Stimulated activated CD4-positive, alpha-beta T cell treated with anti-CD3 and anti-CD28 coated beads, Interleukin-15, amount 100 ng/mL, for 1 hour (primary cell): Measurements from ENCODE around the gene CD3D.
"Not testable (repeated sequence)": the region's sequence is repeated elsewhere in the genome, so short reads cannot be mapped to it uniquely, and the experiment has no call there.

ENCODE experiments used
- DNase-seq, 2 donors: peaks; one replicate each; pipeline ENCODE4 v3.0.0-alpha.2; 2020; ENCODE audit warnings: low read depth in 1 of 2, low spot score in 1 of 2

CD3D gene

DNA sequence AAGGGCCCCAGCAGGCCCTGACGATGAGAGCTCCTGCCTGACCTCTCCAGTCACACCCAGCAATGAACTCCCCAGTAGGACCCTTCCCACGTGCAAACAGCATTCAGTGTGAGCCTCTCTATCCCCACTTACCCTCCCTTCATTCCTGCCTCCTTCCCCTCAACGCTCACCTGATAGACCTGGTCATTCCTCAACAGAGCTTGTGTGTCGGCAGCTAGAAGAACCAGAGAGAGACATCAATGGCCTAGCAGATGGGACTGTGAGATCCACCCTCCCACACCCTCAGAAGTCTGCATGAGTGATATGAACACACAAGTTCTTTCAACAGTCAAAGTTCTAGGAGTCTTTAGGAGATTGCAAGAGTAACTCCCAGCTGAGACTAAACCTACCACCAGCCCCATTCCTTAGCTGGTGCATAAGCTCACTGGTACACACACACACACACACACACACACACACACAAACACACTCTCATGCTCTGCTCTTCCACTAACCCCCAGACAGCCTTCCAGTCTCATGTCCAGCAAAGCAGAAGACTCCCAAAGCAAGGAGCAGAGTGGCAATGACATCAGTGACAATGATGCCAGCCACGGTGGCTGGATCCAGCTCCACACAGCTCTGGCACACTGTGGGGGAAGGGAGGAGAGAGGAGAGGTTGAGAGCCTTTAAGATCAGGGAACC is 3.1 kb downstream of the CD3D start:
- no peak for DNase-seq

DNA sequence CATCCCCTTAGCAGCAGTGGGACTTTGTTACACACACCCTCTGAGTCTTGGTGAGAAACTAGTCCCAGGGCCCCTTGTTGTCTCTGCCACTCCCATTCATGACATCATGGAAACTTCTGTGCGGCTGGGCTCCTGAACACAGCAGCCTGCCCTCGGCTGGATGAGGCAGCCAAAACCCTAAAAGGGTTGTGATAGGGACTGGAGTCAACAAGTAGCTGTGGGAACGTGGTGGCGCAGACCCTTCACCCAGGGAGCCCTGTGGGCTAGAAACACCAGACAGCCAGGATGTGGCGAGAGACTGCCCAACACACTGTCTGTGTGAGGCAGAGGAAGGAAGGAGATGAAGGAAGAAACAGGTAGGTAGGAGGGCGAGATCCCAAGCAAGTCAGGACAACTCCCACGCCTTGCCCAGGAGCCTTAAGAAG is 3.9 kb downstream of the CD3D start:
- DNase-seq, result peak; percentile 55 to 76

DNA sequence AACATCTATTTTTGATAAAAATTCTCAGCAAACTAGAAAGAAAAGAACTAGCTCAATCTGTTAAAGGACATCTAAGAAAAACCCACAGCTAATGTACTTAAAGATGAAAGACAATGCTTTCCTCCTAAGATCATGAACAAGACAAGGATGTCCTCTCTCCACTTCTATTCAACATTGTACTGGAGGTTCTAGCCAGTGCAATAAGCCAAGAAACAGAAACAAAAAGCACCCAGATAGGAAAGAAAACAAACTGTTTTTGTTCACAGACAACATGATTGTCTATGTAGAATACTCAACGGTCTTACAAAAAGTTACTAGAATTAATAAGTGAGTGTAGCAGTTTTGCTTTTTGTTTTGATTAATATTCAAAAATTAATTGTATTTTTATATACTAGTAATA is 7.8 kb downstream of the CD3D start:
- no peak for DNase-seq

DNA sequence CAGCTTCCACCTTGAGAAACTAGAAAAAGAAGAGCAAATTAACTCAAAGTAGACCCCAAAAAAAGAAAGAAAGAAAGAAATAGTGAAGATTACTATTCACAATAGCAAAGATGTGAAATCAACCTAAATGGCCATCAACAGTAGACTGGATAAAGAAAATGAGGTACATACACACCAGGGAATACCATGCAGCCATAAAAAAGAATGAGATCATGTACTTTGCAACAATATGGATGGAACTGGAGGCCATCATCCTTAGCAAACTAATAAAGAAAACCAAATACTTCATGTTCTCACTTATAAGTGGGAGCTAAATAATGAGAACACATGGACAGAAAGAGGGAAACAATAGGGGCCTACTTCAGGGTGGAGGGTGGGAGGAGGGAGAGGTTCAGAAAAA is 13.8 kb downstream of the CD3D start:
- no peak for DNase-seq

DNA sequence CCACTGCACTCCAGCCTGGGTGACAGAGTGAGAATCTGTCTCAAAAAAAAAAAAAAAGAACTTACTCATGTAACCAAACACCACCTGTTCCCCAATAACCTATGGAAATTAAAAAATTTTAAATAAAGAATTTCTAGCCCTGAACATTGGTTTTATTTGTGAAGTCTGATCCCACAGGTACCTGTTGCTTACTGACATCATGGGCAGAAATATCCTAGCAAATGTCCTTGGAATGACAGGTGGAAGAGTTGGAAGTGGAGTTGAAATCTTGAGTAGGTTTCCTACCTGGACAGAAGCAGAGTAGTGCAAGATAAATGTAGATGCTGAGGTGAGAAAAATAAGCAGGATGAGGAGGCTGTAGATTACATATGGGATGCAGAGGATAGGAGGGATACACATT is 17.2 kb downstream of the CD3D start:
- DNase-seq, result no peak

DNA sequence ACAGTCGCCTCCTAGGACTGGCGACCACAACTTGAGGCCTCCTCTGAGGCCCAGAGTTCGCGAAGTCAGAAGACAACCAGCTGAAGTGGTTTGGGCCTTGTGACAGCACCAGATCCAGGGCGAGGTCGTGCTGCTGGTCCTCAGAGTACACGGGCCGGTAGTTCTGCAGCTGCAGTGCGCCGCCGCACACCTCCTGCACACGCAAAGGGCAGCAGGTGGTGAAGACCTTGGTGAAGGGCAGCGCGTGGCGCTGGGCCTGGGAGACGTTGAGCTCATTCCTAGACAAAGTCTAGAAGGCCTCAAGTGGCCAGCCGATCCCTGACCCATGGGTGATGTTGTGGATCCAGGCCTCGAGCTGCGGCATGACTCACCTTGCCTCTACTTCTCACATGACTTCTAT is 19.8 kb downstream of the CD3D start:
- no peak for DNase-seq

DNA sequence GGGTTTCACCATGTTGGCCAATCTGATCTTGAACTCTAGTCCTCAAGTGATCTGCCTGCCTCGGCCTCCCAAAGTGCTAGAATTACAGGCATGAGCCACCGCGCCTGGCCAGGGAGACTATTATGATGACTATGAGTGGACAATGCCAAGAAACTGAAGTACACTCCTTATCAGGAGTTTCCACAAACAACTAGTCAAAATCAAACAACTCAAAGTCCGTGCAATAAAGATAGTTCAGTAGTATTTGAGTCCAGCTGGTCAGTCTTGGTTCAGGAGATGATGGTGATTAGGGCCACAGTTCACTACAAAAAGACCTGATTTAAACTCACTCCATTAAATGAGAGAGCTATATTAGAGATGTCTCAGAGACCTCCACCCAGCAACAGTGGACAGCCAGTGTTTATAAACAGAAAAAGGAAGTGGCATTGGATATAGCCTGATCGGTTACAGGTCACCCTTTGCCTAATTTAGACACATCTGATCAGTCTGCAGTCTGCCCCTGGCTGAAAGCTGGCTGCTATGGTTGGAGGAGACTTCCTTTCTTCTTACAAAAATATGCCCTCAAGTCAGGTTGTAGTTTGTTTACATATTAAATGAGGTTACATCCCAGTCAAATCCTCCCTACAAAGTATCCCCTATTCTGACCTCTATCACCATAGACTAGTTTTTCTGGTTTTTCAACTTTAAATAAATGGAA is 21.0 kb downstream of the CD3D start:
- DNase-seq, result no peak

DNA sequence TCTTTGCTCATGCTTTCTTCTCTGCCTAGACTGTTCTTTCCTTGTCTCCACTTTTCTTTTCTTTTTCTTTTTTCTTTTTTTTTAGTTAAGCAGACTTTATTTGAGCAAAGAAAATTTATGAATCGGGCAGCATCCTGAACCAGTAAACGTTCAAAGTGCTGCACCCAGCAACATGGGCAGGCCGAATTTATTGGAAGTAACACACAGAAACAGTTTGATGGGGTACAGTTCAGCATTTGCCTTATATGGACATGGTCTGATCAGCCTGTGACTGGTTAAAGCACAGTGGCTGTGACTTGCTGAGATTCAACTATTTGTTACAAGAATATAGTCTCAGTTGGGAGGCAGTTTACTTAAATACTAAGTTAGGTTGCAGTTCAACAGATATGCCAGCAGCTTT is 22.0 kb downstream of the CD3D start:
- no peak for DNase-seq

DNA sequence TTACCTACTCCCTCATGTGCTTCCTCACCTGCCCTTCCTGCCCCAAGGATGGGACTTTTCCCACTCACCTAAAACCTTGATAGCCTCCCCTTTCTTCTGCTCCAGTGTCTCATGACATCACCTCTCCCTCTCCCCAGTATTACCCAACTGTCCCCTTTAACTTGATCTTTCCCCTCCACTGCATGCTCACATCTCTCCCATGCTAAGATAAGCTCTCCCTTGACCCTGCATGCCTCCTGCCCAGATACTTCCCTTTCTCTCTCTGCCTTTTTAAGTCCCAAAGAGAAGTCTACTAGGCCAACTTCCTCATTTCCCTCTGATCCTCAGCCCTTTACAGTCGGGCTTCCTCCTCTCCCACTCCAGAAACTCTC is 23.2 kb downstream of the CD3D start:
- no peak for DNase-seq

DNA sequence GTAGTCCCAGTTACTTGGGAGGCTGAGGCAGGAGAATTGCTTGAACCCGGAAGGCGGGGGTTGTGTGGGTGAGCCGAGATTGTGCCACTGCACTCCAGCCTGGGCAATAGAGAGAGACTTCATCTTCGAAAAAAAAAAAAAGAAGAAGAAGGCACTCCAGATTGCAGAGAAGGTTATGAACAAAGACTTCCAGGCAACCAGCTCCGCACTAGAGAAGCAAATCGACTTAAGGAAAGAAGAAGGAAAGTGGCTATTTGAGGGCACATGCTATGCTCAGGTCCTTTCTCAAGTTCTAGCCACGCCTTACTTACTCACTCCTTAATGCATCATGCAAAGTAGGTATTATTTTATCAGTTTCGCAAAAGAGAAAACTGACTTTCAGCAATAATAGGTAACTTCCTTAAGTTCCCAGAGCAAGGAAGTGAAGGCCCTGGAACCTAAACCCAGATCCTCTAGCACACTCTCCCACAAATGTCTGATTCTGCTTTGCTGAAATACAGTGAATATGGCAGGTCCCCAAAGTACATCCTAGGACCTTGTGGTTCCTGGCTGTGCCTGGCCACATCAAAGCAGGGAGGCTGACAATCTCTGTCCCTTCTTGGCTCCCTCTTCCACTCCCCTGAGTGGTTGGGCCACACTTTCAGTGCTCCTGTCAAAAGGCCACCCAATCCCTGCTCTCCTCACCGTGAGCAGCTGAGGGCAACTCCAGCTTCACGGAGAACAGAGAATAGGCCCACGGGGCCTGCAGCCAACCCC is 23.7 kb downstream of the CD3D start:
- no peak for DNase-seq

DNA sequence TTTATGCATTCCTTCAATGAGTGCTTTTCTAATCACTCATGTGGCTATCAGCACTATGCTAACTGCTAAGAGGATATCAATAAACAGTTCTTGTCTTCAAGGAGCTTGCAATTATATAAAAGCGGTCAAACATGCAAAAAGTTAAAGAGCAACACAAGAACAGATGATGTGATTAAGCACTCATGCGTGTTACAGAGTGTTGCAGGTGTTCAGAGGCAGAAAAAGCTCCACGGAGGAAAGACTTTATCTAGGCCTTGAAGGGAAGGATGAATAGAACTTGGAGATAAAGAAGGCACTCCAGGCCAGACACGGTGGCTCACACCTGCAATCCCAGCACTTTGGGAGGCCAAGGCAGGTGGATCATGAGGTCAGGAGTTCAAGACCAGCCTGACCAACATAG is 24.4 kb downstream of the CD3D start:
- no peak for DNase-seq

DNA sequence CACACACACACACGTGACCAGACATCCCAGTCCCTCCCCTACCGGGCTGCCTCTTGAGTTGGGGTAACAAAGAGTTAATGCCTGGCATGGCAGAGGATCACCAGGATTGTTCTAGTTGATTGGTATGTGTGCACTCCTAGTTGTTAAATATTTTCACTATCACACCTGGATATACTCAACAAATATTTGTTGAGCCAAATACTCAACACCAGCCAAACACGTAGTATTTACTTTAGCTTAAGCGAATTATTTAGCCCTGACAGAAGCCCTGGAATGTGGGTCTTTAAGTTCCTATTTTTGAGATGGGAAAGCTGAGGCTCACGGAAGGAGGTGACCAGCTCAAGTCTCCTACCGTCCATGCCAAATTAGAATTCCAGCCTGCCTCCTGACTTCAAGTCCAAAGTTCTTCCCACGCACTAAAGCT is 27.5 kb downstream of the CD3D start:
- no peak for DNase-seq

DNA sequence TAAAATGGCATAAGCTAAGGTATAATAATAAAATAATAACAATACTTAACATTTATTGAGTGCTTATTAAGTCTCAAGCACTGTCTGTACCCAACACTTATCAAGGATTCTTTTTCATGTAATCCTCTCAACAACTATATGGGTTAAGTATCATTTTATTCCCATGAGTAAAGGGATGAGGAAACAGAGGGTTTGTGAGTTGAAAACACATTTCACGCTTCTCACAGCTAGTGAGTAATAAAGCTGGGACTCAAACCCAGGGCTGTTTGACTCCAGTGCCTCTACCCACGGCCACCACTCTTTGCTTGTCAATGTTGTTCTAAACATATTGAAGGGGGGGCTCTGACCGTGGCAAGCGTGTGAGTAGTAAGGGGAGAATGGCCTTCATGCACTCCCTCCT is 29.3 kb downstream of the CD3D start:
- no peak for DNase-seq

DNA sequence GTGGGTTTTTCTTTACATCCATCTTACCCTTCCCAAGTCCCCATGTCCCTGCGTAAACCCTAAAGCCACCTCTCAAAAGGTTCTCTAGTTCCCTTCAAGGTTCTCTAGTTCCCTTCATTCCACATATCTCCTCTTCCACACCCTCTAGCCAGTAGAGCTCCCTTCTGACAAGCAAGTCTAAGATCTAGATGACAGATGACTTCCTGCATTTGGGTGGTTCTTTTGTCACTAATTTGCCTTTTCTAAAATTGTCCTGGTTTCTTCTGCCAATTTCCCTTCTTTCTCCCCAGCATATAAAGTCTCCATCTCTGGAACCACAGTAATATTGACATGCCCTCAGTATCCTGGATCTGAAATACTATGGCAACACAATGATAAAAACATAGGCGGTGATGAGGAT is 30.2 kb downstream of the CD3D start:
- DNase-seq, result no peak

DNA sequence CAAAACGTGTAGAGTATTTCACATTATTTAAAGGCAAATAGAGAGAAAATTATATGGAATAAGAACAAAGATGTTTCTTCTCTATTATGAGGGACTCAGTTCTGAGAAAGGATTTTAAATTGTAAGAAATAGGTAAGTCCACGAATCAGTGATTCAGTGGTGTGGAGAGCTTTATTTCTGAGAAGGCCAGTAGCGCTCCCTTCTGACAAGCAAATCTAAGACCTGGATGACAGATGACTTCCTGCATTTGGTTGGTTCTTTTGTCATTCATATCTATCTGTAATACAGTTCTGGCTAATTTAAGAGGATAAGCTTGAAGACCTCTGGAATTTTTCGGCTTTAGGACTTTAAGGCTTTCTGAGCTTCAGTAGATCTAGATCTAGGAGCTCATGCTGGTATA is 31.0 kb downstream of the CD3D start:
- no peak for DNase-seq

DNA sequence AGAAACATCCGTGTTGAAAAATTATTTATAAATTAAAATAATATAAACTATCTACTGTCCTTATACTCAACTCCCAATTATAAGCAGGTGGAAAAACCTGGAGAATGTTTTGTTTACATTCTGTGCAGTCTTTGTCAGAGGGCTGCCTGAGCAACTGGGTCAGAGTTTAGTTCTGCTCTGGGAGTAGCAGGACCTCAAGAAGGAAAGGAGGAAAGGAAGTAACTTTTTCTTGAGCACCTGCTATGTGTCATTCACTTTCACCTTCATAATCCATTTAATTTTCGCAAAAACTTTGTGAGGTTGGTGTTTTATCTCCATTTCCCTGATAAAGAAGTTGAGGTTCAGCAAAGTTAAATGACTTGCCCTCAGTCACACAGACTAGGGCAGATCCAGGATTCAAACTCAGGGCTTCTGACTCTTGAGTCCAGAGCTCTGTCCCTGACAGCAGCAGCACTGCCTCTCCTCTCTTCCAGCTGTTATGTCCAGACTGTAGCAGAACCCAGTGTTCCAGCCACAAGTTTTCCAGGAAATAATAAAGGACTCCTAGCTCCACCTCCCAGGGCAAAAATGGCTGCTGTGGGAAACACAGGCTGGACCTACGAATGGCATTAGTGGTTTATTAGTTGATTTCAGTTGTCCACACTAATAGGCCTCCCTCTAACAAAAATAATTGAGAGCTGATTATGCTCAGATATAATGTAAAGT is 31.6 kb downstream of the CD3D start:
- no peak for DNase-seq

DNA sequence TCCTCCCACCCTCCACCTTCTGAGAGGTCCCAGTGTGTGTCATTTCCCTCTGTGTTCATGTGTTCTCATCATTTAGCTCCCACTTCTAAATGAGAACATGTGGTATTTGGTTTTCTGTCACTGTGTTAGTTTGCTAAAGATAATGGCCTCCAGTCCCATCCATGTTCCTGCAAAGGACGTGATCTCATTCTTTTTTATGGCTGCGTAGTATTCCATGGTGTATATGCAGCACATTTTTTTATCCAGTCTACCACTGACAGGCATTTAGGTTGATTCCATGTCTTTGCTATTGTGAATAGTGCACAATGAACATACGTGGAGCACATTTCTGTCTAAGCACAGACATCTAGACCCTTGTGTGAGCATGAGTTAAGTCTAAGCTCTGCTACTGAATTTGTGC is 32.2 kb downstream of the CD3D start:
- no peak for DNase-seq

DNA sequence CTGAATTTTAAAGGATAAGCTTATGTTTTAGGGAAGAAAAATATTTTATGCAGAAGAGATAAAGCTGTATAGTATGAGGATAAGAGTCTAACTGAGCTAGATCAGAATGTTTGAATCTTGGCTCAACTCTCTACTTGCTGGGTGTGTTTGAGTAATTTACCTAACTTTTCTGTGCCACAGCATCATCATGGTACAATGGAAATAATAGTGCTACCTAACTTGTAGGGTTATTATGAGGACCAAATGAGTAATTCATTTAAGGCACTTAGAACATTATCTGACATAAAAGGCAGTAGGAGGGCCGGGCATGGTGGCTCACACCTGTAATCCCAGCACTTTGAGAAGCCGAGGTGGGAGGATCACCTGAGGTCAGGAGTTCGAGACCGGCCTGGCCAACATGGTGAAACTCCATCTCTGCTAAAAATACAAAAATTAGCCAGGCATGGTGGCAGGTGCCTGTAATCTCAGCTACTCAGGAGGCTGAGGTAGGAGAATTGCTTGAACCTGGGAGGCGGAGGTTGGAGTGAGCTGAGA is 33.4 kb downstream of the CD3D start:
- DNase-seq, result not testable (repeated sequence)

DNA sequence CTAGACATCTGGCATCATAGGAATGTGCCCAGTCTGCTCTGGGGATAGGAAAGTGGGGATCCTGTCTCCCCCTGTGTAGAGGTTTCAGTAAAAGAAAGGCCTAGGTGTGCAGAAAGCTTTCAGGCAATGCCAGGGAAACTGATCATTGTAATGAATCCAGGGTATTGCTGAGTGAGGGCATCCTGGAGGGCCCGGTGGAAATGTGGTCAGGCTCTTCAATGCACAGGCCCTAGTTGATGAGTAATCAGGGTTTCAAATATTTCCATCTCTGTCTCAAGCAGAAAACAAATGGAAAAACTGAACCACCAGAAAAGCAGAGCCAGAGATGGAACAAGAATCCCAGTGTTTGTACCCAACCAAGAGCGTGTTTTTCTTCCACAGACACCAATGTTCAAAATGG is 35.9 kb downstream of the CD3D start:
- no peak for DNase-seq

DNA sequence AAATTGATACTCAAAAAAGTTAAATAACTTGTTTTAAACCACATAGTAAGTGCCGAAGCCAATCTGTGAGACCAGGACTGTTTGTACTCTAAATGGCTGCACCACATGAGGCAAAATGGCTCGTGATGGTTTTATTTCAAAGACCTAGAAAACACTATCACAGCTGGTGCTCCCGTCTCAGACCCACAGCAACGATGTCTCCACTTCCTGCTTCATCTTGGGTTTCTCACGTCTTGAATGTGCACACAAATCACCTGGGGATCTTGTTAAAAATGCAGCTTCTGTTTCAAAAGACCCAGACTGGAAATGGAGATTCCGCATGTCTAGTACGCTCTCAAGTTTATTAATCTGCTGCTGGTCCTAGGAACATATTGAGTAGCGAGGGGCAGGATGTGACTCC is 36.8 kb downstream of the CD3D start:
- DNase-seq, result no peak

DNA sequence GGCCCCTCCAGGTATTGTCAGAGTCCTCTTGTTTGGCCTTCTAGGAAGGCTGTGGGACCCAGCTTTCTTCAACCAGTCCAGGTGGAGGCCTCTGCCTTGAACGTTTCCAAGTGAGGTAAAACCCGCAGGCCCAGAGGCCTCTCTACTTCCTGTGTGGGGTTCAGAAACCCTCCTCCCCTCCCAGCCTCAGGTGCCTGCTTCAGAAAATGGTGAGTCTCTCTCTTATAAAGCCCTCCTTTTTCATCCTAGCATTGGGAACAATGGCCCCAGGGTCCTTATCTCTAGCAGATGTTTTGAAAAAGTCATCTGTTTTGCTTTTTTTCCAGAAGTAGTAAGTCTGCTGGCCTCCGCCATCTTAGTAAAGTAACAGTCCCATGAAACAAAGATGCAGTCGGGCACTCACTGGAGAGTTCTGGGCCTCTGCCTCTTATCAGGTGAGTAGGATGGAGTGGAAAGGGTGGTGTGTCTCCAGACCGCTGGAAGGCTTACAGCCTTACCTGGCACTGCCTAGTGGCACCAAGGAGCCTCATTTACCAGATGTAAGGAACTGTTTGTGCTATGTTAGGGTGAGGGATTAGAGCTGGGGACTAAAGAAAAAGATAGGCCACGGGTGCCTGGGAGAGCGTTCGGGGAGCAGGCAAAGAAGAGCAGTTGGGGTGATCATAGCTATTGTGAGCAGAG is 37.8 kb downstream of the CD3D start, which contains the start of gene CD3E:
Gene CD3E (plus strand): TSS at position 163 of the 681 bp plus-strand sequence. CDS start 223 bp downstream, at position 386.
- DNase-seq, result peak in 1 of 2 donors; percentile 31
